Heart right ventricle (tissue), 16 donors: ENCODE data around the gene SKIC2. TPM values are rescaled to one million over a fixed set of nuclear protein-coding genes. Genes with fewer than 3 reads are reported as not detected.

Source experiments
- ATAC-seq, 8 donors: fragments of 200-7000 bp; cut with Tn5 transposase; one replicate each; pipeline ENCODE4 v1.9.1; 2020; ENCODE audit warnings: mild to moderate bottlenecking in 8 of 8, moderate library complexity in 8 of 8, moderate number of reproducible peaks in 1 of 8
- DNase-seq, 2 donors: peaks; one replicate each; pipeline ENCODE4 v3.0.0-alpha.2; 2020
- H3K27ac ChIP-seq, 10 donors: fragments of 200-600 bp; sonication (generic) in 2 of 10; one replicate each; pipeline versions ENCODE4 v1.5.0 to v1.8.0; 2020 to 2022; ENCODE audit warnings: mild to moderate bottlenecking in 3 of 10
- H3K27me3 ChIP-seq, 7 donors: fragments of 200-600 bp; one replicate each; pipeline ENCODE4 v1.8.0; 2021 to 2022; ENCODE audit warnings: mild to moderate bottlenecking in 2 of 7
- H3K36me3 ChIP-seq, 9 donors: fragments of 200-600 bp; sonication (generic) in 1 of 9; one replicate each; pipeline versions ENCODE4 v1.5.0 to v1.8.0; 2020 to 2022; ENCODE audit warnings: mild to moderate bottlenecking in 2 of 9
- H3K4me1 ChIP-seq, 9 donors: fragments of 200-600 bp; sonication (generic) in 1 of 9; one replicate each; pipeline versions ENCODE4 v1.5.0 to v1.8.0; 2020 to 2022; ENCODE audit warnings: mild to moderate bottlenecking in 4 of 9
- H3K4me3 ChIP-seq, 10 donors: fragments of 200-600 bp; sonication (generic) in 2 of 10; one replicate each; pipeline versions ENCODE4 v1.5.0 to v1.8.0; 2020 to 2022; ENCODE audit warnings: mild to moderate bottlenecking in 7 of 10, moderate library complexity in 2 of 10
- H3K9me3 ChIP-seq, 11 donors: fragments of 200-600 bp in 10 of 11; sonication (generic) in 2 of 11; one replicate each; pipeline versions ENCODE4 v1.5.0 to v1.8.0; 2013 to 2022; ENCODE audit warnings: mild to moderate bottlenecking in 2 of 11, control low read depth in 1 of 11, moderate library complexity in 1 of 11
- WGBS, 2 donors: extraction: QIAGEN DNeasy Blood & Tissue Kit; methylation state at CpG; one replicate each; pipeline ENCODE4 v1.1.7; 2013; ENCODE audit warnings: inconsistent platforms in 1 of 2; 5-methylcytosine and 5-hydroxymethylcytosine counted together
- intact Hi-C, 10 donors: fragments of 100-400 bp; cut with DNase I; formaldehyde crosslinking; loops; one replicate each; pipeline versions ENCODE4 v1.11.1 to v1.14.2; 2022
- polyA plus RNA-seq, 2 donors: library from polyadenylated mRNA; stranded (reverse); fragments of 200-250 nt; gene quantifications; one replicate each; pipeline ENCODE4 v1.2.3, GENCODE V29; 2013
- total RNA-seq, 10 donors: library from RNA; stranded (reverse); fragmentation: NEBNext Ultra II Directional in 3 of 10; extraction: Animal tissue kit (Norgen Biotek cat#: 25700) in 3 of 10; gene quantifications; one replicate each; pipeline versions ENCODE4 v1.2.1 to v1.2.4, GENCODE V29; 2021 to 2023
- TF ChIP-seq, protein P1 (sequence below), 9 donors: fragments of 200-600 bp; sonication (generic) in 2 of 9; IDR thresholded peaks; one replicate each; pipeline versions ENCODE4 v1.5.0 to v1.8.0; 2021 to 2022; ENCODE audit warnings: antibody characterized with exemption in 9 of 9, mild to moderate bottlenecking in 5 of 9, moderate library complexity in 1 of 9
- donor health status: Arrhythmogenic right ventricular cardiomyopathy.
- donor health status: ischemic (EF 13 %, LVEDD 7.1; RV severe dilation, severe dysfunction).
- donor health status: healthy with polysubstance abuse.
- donor health status: DM: no; HTN: yes; CAD: no.
- donor health status: DM: no; HTN: no; CAD: no.
- donor health status: ischemic (EF 25% LVEDD 6.9; RV normal size, moderate dysfunction).
- donor health status: ischemic (EF 25% LVEDD 5.7; RV mildly dilated, moderate dysfunction).
- donor health status: healthy.
- donor health status: DM: yes; HTN: yes; CAD: no.
- donor health status: Ischemic cardiomyopathy.
- donor health status: ischemic (EF 35%, LVEDD 5.7; RV mildly dilated, moderate dysfunction).
- donor health status: nonischemic (EF 11% LVEDD 7.7; RV severe dilation, severe dysfunction).
- donor health status: DM: yes; HTN: yes; CAD: no.
- donor health status: PGD.
- donor health status: ischemic (EF 29% LVEDD 5.4; RV normal size, mild dysfunction).
- donor health status: nonischemic (EF 23%, LVEDD 6.1; RV moderate dilation, normal function).

Gene SKIC2
- total and polyA plus RNA-seq, 12 donors: 21.8 to 67.4 (median 34.4) TPM

DNA sequence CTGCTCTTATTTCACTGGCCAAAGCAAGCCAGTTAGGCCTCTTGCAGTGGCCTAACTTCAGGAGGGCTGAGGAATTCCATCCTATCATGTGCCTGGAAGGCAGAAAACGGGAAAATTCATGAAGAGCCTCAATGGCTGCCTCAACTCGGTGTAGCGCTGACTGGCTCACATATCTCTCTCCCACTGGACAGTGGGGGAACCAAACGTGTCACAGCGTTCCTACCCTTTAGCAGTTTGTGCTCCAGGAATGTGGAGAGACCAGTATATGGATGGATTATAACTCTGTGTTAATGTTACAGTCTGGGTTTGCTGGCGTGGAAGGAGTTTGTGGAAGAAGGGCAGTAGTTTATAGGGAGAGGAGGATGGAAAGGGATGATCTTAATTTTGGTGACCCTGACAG, 43.2 kb upstream of the SKIC2 start:
- Histone ChIP-seq H3K4me1 (peaks cover 0 to 9% (median 0%) of the 10 kb centered on the region in 9 donors), H3K27me3 (peaks cover 0 to 3% (median 0%) of the 10 kb centered on the region in 7 donors), H3K4me3 (no peak overlapping the region), H3K36me3 (no peaks in the 10 kb centered on the region), H3K9me3 (no peaks in the 10 kb centered on the region), H3K27ac (no peak overlapping the region)
- intact Hi-C loops: no loop called here
- WGBS, 2 donors: 75 to 83% methylated on average over 6 of the region's 6 CpGs
- TF ChIP-seq, protein P1, sequence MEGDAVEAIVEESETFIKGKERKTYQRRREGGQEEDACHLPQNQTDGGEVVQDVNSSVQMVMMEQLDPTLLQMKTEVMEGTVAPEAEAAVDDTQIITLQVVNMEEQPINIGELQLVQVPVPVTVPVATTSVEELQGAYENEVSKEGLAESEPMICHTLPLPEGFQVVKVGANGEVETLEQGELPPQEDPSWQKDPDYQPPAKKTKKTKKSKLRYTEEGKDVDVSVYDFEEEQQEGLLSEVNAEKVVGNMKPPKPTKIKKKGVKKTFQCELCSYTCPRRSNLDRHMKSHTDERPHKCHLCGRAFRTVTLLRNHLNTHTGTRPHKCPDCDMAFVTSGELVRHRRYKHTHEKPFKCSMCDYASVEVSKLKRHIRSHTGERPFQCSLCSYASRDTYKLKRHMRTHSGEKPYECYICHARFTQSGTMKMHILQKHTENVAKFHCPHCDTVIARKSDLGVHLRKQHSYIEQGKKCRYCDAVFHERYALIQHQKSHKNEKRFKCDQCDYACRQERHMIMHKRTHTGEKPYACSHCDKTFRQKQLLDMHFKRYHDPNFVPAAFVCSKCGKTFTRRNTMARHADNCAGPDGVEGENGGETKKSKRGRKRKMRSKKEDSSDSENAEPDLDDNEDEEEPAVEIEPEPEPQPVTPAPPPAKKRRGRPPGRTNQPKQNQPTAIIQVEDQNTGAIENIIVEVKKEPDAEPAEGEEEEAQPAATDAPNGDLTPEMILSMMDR (IDR thresholded peaks at IDR 0.05): no peak
- ATAC-seq (no peak), DNase-seq (no peak)

DNA sequence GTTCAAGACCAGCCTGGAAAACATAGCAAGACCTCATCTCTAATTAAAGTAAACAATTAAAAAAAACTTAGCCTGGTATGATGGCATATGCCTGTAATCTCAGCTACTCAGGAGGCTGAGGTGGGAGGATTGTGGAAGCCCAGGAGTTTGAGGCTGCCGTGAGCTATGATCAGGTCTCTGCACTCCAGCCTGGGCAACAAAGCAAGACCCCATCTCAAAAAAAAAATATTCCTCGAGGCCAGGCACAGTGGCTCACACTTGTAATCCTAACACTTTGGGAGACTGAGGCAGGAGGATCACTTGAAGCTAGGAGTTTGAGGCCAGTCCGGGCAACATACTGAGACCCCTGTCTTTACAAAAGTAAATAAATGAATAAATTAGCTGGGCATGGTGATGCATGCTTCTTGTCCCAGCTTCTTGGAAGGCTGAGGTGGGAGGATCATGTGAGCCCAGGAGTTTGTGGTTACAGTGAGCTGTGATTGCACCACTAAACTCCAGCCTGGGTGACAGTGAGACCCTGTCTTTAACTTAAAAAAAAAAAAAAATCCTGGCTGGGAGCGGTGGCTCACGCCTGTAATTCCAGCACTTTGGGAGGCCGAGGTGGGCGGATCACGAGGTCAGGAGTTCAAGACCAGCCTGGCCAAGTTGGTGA, 40.8 kb upstream of the SKIC2 start:
- intact Hi-C loops: no loop called here
- WGBS, 2 donors: 76 to 87% methylated on average over 8 of the region's 8 CpGs
- no peak for DNase-seq
- H3K4me1 ChIP-seq: no peaks in the 10 kb centered on the region
- ATAC-seq: no peak
- H3K27ac ChIP-seq: no peak overlapping the region
- TF ChIP-seq, protein P1 (IDR thresholded peaks at IDR 0.05): no peak
- H3K36me3 ChIP-seq: no peaks in the 10 kb centered on the region
- H3K4me3 ChIP-seq: no peak overlapping the region
- H3K27me3 ChIP-seq: no peaks in the 10 kb centered on the region
- H3K9me3 ChIP-seq: no peaks in the 10 kb centered on the region

DNA sequence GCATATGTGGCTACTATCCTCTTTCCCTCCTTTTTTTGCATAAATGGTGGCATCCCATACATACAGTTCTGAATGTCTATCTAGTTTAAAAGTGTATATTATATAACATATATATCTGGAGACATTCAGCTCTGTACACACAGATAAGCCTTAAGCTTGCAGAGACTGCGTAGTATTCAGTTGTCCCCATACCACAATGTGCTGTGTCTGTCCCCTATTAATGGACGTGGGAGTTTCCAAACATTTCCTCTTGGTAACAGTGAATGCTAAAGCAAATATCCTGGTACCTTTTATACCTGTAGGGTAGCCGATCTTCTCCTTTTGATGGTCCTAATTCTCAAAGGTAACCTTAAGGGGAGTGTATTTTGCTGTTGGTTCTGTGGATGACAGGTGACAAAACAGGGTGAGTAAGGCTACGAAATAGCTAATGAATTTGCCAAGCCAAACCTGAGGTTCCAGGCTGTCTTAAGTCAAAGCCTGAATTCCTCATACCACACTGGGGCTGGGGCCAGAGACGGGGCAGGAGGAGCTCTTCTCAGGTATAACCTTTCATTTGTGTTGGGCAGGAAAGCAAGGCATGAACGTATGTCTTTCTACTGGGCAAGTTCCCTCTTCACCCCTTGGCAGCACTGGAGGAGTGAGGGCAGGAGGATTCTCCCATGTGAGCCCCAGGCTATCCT, 39.2 kb upstream of the SKIC2 start:
- Histone ChIP-seq H3K27me3 (no peaks in the 10 kb centered on the region), H3K27ac (no peak overlapping the region), H3K9me3 (no peaks in the 10 kb centered on the region), H3K4me3 (no peak overlapping the region), H3K4me1 (no peaks in the 10 kb centered on the region), H3K36me3 (no peaks in the 10 kb centered on the region)
- TF ChIP-seq, protein P1 (IDR thresholded peaks at IDR 0.05): no peak
- intact Hi-C loops: no loop called here
- ATAC-seq (no peak), DNase-seq (no peak)
- 82 to 87% methylated on average over 6 of the region's 6 CpGs for WGBS, 2 donors

DNA sequence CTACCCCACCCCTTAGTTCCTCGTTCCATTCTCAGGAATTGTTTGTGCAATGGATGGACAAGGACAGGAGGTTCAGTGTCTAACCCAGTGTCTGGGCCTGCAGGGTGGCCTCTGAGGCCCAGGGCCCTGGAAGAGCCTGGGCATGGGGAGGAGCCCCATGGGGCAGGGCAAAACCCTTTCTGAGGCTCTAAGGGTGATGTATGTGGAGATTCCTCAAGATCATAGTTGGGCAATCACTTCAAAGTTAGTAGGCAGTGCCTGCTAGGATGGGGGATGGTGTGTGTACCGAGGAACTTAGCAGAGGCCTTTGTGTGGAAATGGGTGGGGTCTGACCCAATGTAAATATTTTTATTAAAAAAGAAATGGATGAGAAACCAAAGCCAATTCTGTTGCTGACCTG, 38.2 kb upstream of the SKIC2 start:
- Histone ChIP-seq H3K27ac (no peak overlapping the region), H3K27me3 (no peaks in the 10 kb centered on the region), H3K36me3 (no peaks in the 10 kb centered on the region), H3K4me3 (no peak overlapping the region), H3K4me1 (no peaks in the 10 kb centered on the region), H3K9me3 (no peaks in the 10 kb centered on the region)
- ATAC-seq (no peak), DNase-seq (no peak)
- WGBS, 2 donors: 79 to 81% methylated on average over 2 of the region's 2 CpGs
- intact Hi-C loops: no loop called here
- TF ChIP-seq, protein P1 (IDR thresholded peaks at IDR 0.05): no peak
